AG10803 (cell line): ENCODE results near the gene HS3ST3A1.

Experiments used
- DNase-seq: peaks from one replicate; pipeline ENCODE4 v3.0.0; 2010; ENCODE audit warnings: low read depth
- H3K4me3 ChIP-seq: 2 replicates; pipeline ENCODE4 v1.5.1; 2011; ENCODE audit warnings: mild to moderate bottlenecking, low read length, control low read depth
- TF ChIP-seq, protein P1 (sequence below): conservative IDR thresholded peaks from 2 replicates; pipeline ENCODE4 v1.5.1; 2011; ENCODE audit warnings: mild to moderate bottlenecking, low read length, control low read depth, inconsistent platforms

The HS3ST3A1 gene

GRCh38 chr17:13598353-13599167 lies 3.2 kb downstream of the HS3ST3A1 start:
- TF ChIP-seq, protein P1, sequence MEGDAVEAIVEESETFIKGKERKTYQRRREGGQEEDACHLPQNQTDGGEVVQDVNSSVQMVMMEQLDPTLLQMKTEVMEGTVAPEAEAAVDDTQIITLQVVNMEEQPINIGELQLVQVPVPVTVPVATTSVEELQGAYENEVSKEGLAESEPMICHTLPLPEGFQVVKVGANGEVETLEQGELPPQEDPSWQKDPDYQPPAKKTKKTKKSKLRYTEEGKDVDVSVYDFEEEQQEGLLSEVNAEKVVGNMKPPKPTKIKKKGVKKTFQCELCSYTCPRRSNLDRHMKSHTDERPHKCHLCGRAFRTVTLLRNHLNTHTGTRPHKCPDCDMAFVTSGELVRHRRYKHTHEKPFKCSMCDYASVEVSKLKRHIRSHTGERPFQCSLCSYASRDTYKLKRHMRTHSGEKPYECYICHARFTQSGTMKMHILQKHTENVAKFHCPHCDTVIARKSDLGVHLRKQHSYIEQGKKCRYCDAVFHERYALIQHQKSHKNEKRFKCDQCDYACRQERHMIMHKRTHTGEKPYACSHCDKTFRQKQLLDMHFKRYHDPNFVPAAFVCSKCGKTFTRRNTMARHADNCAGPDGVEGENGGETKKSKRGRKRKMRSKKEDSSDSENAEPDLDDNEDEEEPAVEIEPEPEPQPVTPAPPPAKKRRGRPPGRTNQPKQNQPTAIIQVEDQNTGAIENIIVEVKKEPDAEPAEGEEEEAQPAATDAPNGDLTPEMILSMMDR, result no peak
- DNase-seq, result no peak
- peak overlapping the region; percentile 87 for H3K4me3 ChIP-seq

DNA sequence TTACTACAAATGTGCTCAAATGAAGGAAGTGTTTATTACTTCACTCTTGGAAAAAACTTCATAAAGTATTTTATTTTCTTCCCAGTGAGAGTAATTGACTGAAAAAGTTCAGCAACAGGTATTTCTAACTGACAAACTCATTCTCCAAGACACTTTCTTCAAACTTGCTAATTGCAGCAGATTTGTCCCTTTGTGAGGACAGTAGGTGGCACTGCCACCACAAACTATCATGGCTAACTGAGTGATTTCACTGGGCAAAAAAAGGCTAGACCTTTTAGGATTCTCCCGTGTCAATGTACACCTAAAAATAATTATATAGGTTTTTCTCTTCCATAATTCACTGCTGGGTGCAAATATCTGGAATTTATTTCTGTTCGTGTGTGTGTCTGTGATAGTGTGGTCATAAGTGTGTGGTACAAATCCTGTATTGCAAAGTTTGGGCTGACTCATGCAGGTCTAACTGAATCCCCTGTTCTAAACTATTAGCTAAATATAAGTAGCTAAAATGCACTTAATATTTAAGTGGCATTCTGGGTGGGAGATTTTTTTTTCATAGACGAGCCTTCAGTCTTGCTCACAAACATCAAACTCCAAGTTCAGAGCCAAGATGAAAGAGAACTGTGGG lies 3.9 kb downstream of the HS3ST3A1 start:
- peak overlapping the region; percentile 87 for H3K4me3 ChIP-seq
- peak; percentile 65 for DNase-seq
- TF ChIP-seq, protein P1, result peak; percentile 75

GRCh38 chr17:13596241-13596923 lies 5.3 kb downstream of the HS3ST3A1 start:
- DNase-seq, result no peak
- H3K4me3 ChIP-seq, result no peak overlapping the region; the same call in 1 of the 2 replicates
- TF ChIP-seq, protein P1, result no peak

DNA sequence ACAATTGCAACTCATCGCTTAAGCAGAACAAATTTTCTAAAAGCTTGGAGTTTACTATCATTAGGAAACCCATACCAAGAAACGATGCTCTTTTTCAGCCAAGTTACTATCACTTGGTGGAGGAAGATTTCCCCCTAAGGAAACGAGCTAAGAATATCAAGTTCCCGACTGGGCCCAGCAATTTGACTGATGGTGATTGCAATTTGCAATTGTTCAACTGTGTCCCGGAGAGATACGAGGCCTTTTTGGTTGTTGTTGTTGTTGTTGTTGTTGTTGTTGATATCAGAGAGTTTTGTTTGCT lies 6.2 kb downstream of the HS3ST3A1 start:
- no peak overlapping the region for H3K4me3 ChIP-seq
- TF ChIP-seq, protein P1, result no peak
- no peak for DNase-seq

- DNase-seq, result peak; percentile 85
- TF ChIP-seq, protein P1, result peak; percentile 95
- H3K4me3 ChIP-seq, result peak overlapping the region; percentile 22; the same call in 1 of the 2 replicates
These were observed 6.7 kb downstream of the HS3ST3A1 start for GRCh38 chr17:13594762-13595598.

- TF ChIP-seq, protein P1, result no peak
- H3K4me3 ChIP-seq, result peak overlapping the region; percentile 22; the same call in 1 of the 2 replicates
- DNase-seq, result peak; percentile 73
These were observed 7.4 kb downstream of the HS3ST3A1 start for GRCh38 chr17:13594310-13594709.
